Duodenal mucosa (tissue), 2 donors: ENCODE measurements around the gene EMP1.

Experiments used
- H3K27ac ChIP-seq: one replicate; pipeline ENCODE4 v1.7.0; 2013; ENCODE audit warnings: low read depth, low read length
- H3K27me3 ChIP-seq, 2 donors: one replicate each; pipeline ENCODE4 v1.7.0; 2013; ENCODE audit warnings: low read length in 2 of 2, control low read depth in 1 of 2; ENCODE audit not compliant: insufficient read depth in 2 of 2, control insufficient read depth in 1 of 2
- H3K36me3 ChIP-seq, 2 donors: one replicate each; pipeline ENCODE4 v1.7.0; 2013; ENCODE audit warnings: low read length in 2 of 2, control low read depth in 1 of 2; ENCODE audit not compliant: insufficient read depth in 2 of 2, control insufficient read depth in 1 of 2
- H3K4me1 ChIP-seq, 2 donors: one replicate each; pipeline ENCODE4 v1.7.0; 2013; ENCODE audit warnings: low read length in 2 of 2, control low read depth in 1 of 2; ENCODE audit not compliant: insufficient read depth in 2 of 2, control insufficient read depth in 1 of 2
- H3K4me3 ChIP-seq, 2 donors: one replicate each; pipeline ENCODE4 v1.7.0; 2013; ENCODE audit warnings: low read length in 2 of 2, low read depth in 1 of 2
- H3K9ac ChIP-seq, 2 donors: one replicate each; pipeline ENCODE4 v1.7.0; 2013; ENCODE audit warnings: low read length in 2 of 2, low read depth in 1 of 2
- H3K9me3 ChIP-seq, 2 donors: one replicate each; pipeline ENCODE4 v1.7.0; 2013; ENCODE audit warnings: low read length in 2 of 2, control low read depth in 1 of 2; ENCODE audit not compliant: control insufficient read depth in 1 of 2

The EMP1 gene

GRCh38 chr12:13196130-13196921 lies at the start of gene EMP1:
TSS of gene EMP1 (plus strand) at chr12:13196726. CDS start at chr12:13211511, 14,785 bp downstream.
- H3K36me3 ChIP-seq, result no peaks in the 10 kb centered on the region
- no peaks in the 10 kb centered on the region for H3K27me3 ChIP-seq
- peak within 1 kb of the TSS; percentile 62 to 75 for H3K4me3 ChIP-seq
- no peaks in the 10 kb centered on the region for H3K9me3 ChIP-seq
- peak within 1 kb of the TSS; percentile 61 to 82 for H3K9ac ChIP-seq
- H3K27ac ChIP-seq, result peak within 1 kb of the TSS; percentile 82
- H3K4me1 ChIP-seq, result peaks cover 20 to 26% of the 10 kb centered on the region in 2 donors

GRCh38 chr12:13147688-13148484 lies 48.6 kb upstream of the EMP1 start:
- no peaks in the 10 kb centered on the region for H3K27me3 ChIP-seq
- no peaks in the 10 kb centered on the region for H3K9me3 ChIP-seq
- H3K36me3 ChIP-seq, result no peaks in the 10 kb centered on the region
- H3K4me3 ChIP-seq, result no peak overlapping the region
- H3K4me1 ChIP-seq, result peaks cover 3 to 10% of the 10 kb centered on the region in 2 donors
- no peak overlapping the region for H3K27ac ChIP-seq
- H3K9ac ChIP-seq, result no peak overlapping the region

GRCh38 chr12:13148485-13148847 lies 48.1 kb upstream of the EMP1 start:
- H3K4me1 ChIP-seq, result peaks cover 3 to 10% of the 10 kb centered on the region in 2 donors
- no peak overlapping the region for H3K4me3 ChIP-seq
- H3K9ac ChIP-seq, result no peak overlapping the region
- H3K9me3 ChIP-seq, result no peaks in the 10 kb centered on the region
- H3K27me3 ChIP-seq, result no peaks in the 10 kb centered on the region
- H3K36me3 ChIP-seq, result no peaks in the 10 kb centered on the region
- no peak overlapping the region for H3K27ac ChIP-seq

- peaks cover under 1 to 8% of the 10 kb centered on the region in 2 donors for H3K4me1 ChIP-seq
- H3K4me3 ChIP-seq, result no peak overlapping the region
- H3K36me3 ChIP-seq, result no peaks in the 10 kb centered on the region
- H3K27me3 ChIP-seq, result no peaks in the 10 kb centered on the region
- H3K9me3 ChIP-seq, result no peaks in the 10 kb centered on the region
- no peak overlapping the region for H3K27ac ChIP-seq
- H3K9ac ChIP-seq, result no peak overlapping the region
These were observed 47.1 kb upstream of the EMP1 start for GRCh38 chr12:13149411-13149810.

- peaks cover 0 to 3% of the 10 kb centered on the region in 2 donors for H3K4me1 ChIP-seq
- no peak overlapping the region for H3K9ac ChIP-seq
- H3K4me3 ChIP-seq, result no peak overlapping the region
- H3K27me3 ChIP-seq, result no peaks in the 10 kb centered on the region
- H3K27ac ChIP-seq, result no peak overlapping the region
- H3K9me3 ChIP-seq, result no peaks in the 10 kb centered on the region
- no peaks in the 10 kb centered on the region for H3K36me3 ChIP-seq
These were observed 44.2 kb upstream of the EMP1 start for GRCh38 chr12:13152281-13152680.

- Histone ChIP-seq H3K27ac (no peak overlapping the region), H3K36me3 (no peaks in the 10 kb centered on the region), H3K9ac (no peak overlapping the region), H3K4me1 (peaks cover 0 to 3% of the 10 kb centered on the region in 2 donors), H3K4me3 (no peak overlapping the region), H3K9me3 (no peaks in the 10 kb centered on the region), H3K27me3 (no peaks in the 10 kb centered on the region)
These were observed 43.8 kb upstream of the EMP1 start for GRCh38 chr12:13152756-13153155.

GRCh38 chr12:13153180-13153579 lies 43.3 kb upstream of the EMP1 start:
- Histone ChIP-seq H3K9ac (no peak overlapping the region), H3K9me3 (no peaks in the 10 kb centered on the region), H3K4me3 (no peak overlapping the region), H3K4me1 (peaks cover 0 to under 1% of the 10 kb centered on the region in 2 donors), H3K27me3 (no peaks in the 10 kb centered on the region), H3K27ac (no peak overlapping the region), H3K36me3 (no peaks in the 10 kb centered on the region)

- no peak overlapping the region for H3K9ac ChIP-seq
- H3K27me3 ChIP-seq, result no peaks in the 10 kb centered on the region
- H3K9me3 ChIP-seq, result no peaks in the 10 kb centered on the region
- no peaks in the 10 kb centered on the region for H3K4me1 ChIP-seq
- H3K27ac ChIP-seq, result no peak overlapping the region
- no peak overlapping the region for H3K4me3 ChIP-seq
- no peaks in the 10 kb centered on the region for H3K36me3 ChIP-seq
These were observed 42.4 kb upstream of the EMP1 start for GRCh38 chr12:13154027-13154538.

- Histone ChIP-seq H3K4me3 (no peak overlapping the region), H3K36me3 (no peaks in the 10 kb centered on the region), H3K27me3 (no peaks in the 10 kb centered on the region), H3K9me3 (no peaks in the 10 kb centered on the region), H3K9ac (no peak overlapping the region), H3K27ac (no peak overlapping the region), H3K4me1 (no peaks in the 10 kb centered on the region)
These were observed 41.7 kb upstream of the EMP1 start for GRCh38 chr12:13154831-13155230.

- H3K27me3 ChIP-seq, result no peaks in the 10 kb centered on the region
- H3K27ac ChIP-seq, result no peak overlapping the region
- H3K4me3 ChIP-seq, result no peak overlapping the region
- no peaks in the 10 kb centered on the region for H3K4me1 ChIP-seq
- H3K36me3 ChIP-seq, result no peaks in the 10 kb centered on the region
- H3K9me3 ChIP-seq, result no peaks in the 10 kb centered on the region
- H3K9ac ChIP-seq, result no peak overlapping the region
These were observed 40.2 kb upstream of the EMP1 start for GRCh38 chr12:13156277-13156676.
